22Rv1 (cell line): ENCODE results near the gene SH3BGRL2.

Source experiments
- ZFX ChIP-seq: fragments of 450-650 bp; IDR thresholded peaks from 2 replicates; pipeline ENCODE4 v1.6.1; 2017; ENCODE audit warnings: antibody characterized with exemption, borderline replicate concordance
- TF ChIP-seq, protein P1 (sequence below): fragments of 450-650 bp; IDR thresholded peaks from 2 replicates; pipeline ENCODE4 v1.5.1; 2017; ENCODE audit warnings: mild to moderate bottlenecking

DNA sequence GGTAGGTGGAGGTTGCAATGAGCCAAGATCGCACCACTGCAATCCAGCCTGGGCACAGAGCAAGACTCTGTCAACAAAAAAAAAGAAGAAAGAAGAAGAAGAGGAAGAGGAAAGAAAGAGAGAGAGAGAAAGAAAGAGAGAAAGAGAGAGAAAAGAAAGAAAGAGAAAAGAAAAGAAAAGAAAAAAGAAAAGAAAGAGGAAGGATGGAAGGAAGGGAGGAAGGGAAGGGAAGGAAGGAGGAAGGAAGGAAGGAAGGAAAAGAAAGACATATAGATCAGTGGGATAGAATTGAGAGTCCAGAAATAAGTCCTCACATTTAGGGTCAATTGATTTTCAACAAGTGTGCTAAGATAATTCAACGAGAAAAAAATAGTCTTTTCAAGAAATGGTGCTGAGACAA, 34.0 kb upstream of the SH3BGRL2 start:
- TF ChIP-seq, protein P1, sequence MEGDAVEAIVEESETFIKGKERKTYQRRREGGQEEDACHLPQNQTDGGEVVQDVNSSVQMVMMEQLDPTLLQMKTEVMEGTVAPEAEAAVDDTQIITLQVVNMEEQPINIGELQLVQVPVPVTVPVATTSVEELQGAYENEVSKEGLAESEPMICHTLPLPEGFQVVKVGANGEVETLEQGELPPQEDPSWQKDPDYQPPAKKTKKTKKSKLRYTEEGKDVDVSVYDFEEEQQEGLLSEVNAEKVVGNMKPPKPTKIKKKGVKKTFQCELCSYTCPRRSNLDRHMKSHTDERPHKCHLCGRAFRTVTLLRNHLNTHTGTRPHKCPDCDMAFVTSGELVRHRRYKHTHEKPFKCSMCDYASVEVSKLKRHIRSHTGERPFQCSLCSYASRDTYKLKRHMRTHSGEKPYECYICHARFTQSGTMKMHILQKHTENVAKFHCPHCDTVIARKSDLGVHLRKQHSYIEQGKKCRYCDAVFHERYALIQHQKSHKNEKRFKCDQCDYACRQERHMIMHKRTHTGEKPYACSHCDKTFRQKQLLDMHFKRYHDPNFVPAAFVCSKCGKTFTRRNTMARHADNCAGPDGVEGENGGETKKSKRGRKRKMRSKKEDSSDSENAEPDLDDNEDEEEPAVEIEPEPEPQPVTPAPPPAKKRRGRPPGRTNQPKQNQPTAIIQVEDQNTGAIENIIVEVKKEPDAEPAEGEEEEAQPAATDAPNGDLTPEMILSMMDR = no peak
- no peak for TF ChIP-seq ZFX
